MCF 10A (cell line): ENCODE results near the gene CCDC167. TPM values are rescaled to one million over a fixed set of nuclear protein-coding genes. Genes with fewer than 3 reads are reported as not detected.

Experiments used
- BruUV-seq: library from RNA; stranded (reverse); fragments of 400-500 nt; replicated peaks from 2 replicates; lab custom pipeline; 2021; lab: Mats Ljungman, UMichigan
- CTCF ChIA-PET: fragments of 300-600 bp; sonication (Branson Sonifier 250); formaldehyde crosslinking; extraction: SDS; loops from one replicate; lab custom pipeline; 2021; ENCODE audit warnings: antibody characterized with exemption, inconsistent platforms; lab: Yijun Ruan, JAX
- POLR2A ChIA-PET: fragments of 300-600, 350-650 bp; sonication (Branson Sonifier 250); formaldehyde crosslinking; extraction: SDS; loops from one replicate; lab custom pipeline; 2020; ENCODE audit warnings: antibody characterized with exemption, inconsistent platforms; lab: Yijun Ruan, JAX
- DNase-seq: peaks from one replicate; pipeline ENCODE4 v3.0.0-alpha.2; 2018; ENCODE audit not compliant: unreplicated experiment
- H3K27ac Mint-ChIP-seq: one replicate; pipeline ENCODE4 v1.8.0; 2022; ENCODE audit warnings: mild to moderate bottlenecking, low read depth, mixed read lengths; ENCODE audit not compliant: unreplicated experiment
- H3K27me3 Mint-ChIP-seq: one replicate; pipeline ENCODE4 v1.8.0; 2022; ENCODE audit warnings: mixed read lengths; ENCODE audit not compliant: insufficient read depth, unreplicated experiment
- H3K36me3 Mint-ChIP-seq: one replicate; pipeline ENCODE4 v1.8.0; 2022; ENCODE audit warnings: mild to moderate bottlenecking, moderate library complexity, mixed read lengths; ENCODE audit not compliant: insufficient read depth, unreplicated experiment
- H3K4me1 Mint-ChIP-seq: one replicate; pipeline ENCODE4 v1.8.0; 2022; ENCODE audit warnings: mixed read lengths; ENCODE audit not compliant: insufficient read depth, unreplicated experiment
- H3K4me3 Mint-ChIP-seq: one replicate; pipeline ENCODE4 v1.8.0; 2022; ENCODE audit warnings: mild to moderate bottlenecking, moderate library complexity, mixed read lengths; ENCODE audit not compliant: unreplicated experiment
- H3K9me3 Mint-ChIP-seq: one replicate; pipeline ENCODE4 v1.8.0; 2022; ENCODE audit warnings: mixed read lengths; ENCODE audit not compliant: unreplicated experiment
- CTCF ChIP-seq: fragments of 200-600 bp; IDR thresholded peaks from one replicate; pipeline ENCODE4 v1.8.0; 2022; ENCODE audit warnings: antibody characterized with exemption, mild to moderate bottlenecking; ENCODE audit not compliant: unreplicated experiment
- intact Hi-C: fragments of 100-400 bp; cut with micrococcal nuclease; formaldehyde crosslinking; loops from 2 replicates; pipeline ENCODE4 v1.14.1; 2022
- total RNA-seq: library from RNA; stranded (reverse); gene quantifications from 2 replicates; pipeline ENCODE4 v1.2.3, GENCODE V29; 2022

CCDC167 gene
- total RNA-seq, 1 experiment from 2014 or later: 24.4 TPM

- CTCF ChIA-PET: interaction anchor here (0.6 to 1.2 kb wide), 20 partner anchors 11 to 1655 kb away, joined by 3 to 7 read pairs (median 3); no protein-coding TSS in a partner anchor
- POLR2A ChIA-PET: no interaction called here
- TF ChIP-seq CTCF: peak; percentile 81
- H3K36me3 Mint-ChIP-seq: peaks cover 13% of the 10 kb centered on the region
- no peak overlapping the region for H3K4me3 Mint-ChIP-seq
- H3K27me3 Mint-ChIP-seq: no peaks in the 10 kb centered on the region
- no peaks in the 10 kb centered on the region for H3K9me3 Mint-ChIP-seq
- intact Hi-C loops: loop anchor here (1.0 kb wide), 2 partner anchors 82 to 208 kb away; no protein-coding TSS in a partner anchor
- peaks cover 10% of the 10 kb centered on the region for H3K4me1 Mint-ChIP-seq
- no peak overlapping the region for H3K27ac Mint-ChIP-seq
- peak; percentile 58 for DNase-seq
- BruUV-seq: no TSS peak
Observed at GRCh38 chr6:37483917-37484785, 15.5 kb downstream of the CCDC167 start.

- H3K4me1 Mint-ChIP-seq: peaks cover 6% of the 10 kb centered on the region
- ChIA-PET CTCF (interaction anchor here (0.6 to 1.0 kb wide), 8 partner anchors 12 to 375 kb away, joined by 3 to 7 read pairs (median 3); no protein-coding TSS in a partner anchor), POLR2A (no interaction called here)
- no peaks in the 10 kb centered on the region for H3K9me3 Mint-ChIP-seq
- BruUV-seq: no TSS peak
- H3K36me3 Mint-ChIP-seq: peaks cover 17% of the 10 kb centered on the region
- H3K4me3 Mint-ChIP-seq: no peak overlapping the region
- no peak for DNase-seq
- TF ChIP-seq CTCF: no peak
- H3K27me3 Mint-ChIP-seq: no peaks in the 10 kb centered on the region
- H3K27ac Mint-ChIP-seq: peak overlapping the region; percentile 41
- intact Hi-C loops: no loop called here
Observed at GRCh38 chr6:37483252-37483901, 16.3 kb downstream of the CCDC167 start.

GRCh38 chr6:37482606-37483251, 17.0 kb downstream of the CCDC167 start:
- H3K27me3 Mint-ChIP-seq: no peaks in the 10 kb centered on the region
- POLR2A ChIA-PET: no interaction called here
- H3K27ac Mint-ChIP-seq: peak overlapping the region; percentile 41
- H3K4me3 Mint-ChIP-seq: no peak overlapping the region
- no peak for DNase-seq
- peaks cover 18% of the 10 kb centered on the region for H3K36me3 Mint-ChIP-seq
- BruUV-seq: no TSS peak
- CTCF ChIA-PET: interaction anchor here (0.7 kb wide), 1 partner anchor 249 kb away, joined by 3 read pairs; no protein-coding TSS in a partner anchor
- H3K9me3 Mint-ChIP-seq: no peaks in the 10 kb centered on the region
- intact Hi-C loops: no loop called here
- TF ChIP-seq CTCF: no peak
- H3K4me1 Mint-ChIP-seq: no peaks in the 10 kb centered on the region
